ENCODE data around the gene ARHGEF4.

Gene ARHGEF4

DNA sequence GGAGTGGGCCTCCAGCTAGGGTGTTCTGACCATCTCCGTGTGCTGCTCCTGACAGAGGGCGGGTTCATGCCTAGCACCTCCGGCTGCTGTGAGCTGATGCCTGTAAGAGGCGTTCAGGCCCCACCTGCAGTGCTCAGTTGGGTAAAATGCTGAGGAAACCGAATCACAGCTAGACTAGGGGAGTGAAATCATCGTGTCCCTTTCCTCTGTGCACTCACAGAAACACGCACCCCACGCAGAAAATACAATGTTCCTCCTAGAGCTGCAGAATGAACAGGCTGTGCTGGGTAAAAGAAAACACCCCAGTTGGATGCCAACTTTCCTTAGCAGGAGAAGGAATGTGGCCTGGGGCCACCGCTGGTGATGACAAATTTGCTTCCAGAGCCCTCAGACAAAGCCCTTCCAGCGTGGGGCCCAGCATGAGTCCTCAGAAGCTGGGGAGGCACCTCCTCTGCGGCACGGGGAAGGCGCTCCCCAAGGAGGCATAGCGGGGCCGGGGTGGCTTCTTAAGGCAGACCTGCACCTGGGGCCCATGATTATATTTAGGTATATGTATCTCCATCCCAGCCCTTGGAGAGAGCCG is 16.3 kb upstream of the ARHGEF4 start:
- DNase-seq, result no peak

DNA sequence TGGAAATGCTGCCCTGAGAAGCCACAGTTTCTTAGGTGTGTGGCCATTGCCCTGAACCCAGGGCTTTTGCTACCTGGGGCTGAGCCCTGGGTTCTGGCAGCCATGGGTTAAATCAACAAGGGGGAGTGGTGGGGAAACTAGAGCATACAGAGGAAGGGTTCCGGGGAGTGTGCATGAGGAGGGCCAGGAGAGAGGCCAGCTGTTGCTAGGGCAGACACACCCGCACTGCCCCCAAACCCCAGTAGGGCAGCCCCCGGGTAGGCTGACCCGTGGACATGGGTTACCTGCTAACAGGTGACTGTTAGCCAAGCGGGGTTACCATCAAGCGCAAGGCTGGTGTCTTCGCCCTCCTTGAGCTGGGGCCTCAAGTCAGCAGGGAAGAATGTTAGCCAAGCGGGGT is 14.8 kb upstream of the ARHGEF4 start:
- DNase-seq, result no peak

DNA sequence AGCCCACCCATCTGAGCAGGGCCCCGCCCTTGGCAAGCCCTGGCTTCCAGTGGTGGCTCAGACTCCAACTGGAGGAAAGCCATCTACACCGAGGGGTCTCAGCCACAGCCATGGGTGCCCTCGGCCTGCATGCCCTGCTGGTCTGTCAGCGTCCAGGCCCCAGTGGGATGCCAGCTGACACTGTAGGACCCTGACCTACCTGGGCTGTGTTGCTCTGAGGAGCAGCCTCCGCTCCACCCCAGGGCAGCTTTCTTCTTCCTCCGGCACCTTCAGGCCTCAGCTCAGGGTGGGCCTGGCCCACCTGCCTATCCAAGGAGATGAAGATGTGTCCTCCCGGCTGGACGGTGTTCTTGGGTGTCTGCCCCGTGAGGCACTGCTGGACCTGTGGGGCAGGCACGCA is 13.9 kb upstream of the ARHGEF4 start:
- no peak for DNase-seq

DNA sequence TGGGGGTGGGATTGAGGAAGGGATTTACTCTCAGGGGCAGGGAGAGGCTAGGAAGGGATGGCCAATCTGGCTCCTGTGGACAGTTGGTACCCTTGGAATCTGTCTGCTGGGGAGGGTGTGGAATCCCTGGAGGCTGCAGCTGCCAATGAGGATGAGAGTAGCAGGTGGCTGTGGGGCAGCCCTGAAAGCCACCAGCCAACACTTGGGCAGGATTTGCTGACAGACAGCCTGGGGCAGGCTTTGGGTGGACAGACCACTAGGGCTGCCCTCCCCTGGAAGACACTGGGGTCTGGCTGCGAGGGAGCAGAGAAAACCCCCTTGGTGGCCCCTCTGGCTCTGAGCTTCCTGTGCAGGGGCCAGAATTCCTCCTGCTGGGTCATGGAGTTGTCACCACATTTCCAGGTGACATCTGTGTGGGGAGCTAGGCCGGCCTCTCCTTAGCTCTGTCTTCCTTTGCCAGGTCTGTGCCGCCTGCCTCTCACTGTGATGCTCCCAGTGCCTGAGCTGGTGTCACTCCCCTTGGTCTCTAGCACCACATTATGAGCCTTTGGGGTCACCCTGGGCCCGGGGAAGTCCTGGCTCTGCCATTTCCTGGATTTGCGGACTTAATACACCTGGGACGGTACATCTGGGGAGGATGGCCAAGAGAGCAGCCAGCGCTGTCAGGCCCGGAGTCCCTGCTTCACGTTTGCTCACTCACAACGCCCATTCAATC is 13.4 kb upstream of the ARHGEF4 start:
- no peak for DNase-seq

DNA sequence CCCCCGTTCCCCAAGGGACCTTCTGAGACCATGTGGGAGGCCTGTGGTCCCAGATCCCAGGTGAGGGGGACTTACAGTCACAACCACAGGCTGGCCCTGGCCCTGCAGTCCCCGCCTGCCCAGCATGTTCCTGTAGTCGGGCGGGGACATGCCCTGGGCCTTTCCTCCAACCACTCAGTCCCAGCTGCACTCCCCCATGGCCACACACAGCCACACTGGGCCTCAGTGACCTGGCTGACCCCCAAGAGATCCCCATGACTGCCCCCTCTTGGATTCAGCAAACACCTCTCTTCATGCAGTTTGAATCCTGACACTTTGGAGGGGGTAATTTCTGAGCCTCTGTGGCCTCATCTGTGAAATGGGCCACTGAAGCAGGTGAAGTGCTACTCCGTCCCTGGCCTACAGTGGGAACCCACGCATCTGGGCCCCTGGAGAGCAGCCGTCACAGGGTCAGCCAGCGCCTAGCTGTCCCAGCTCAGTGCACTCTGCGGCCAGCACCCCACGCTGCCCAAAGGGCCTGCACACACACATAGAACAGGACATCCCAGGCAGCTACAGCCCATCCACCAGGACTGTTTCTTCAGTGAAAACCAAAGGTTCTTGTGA is 12.7 kb upstream of the ARHGEF4 start:
- no peak for DNase-seq

DNA sequence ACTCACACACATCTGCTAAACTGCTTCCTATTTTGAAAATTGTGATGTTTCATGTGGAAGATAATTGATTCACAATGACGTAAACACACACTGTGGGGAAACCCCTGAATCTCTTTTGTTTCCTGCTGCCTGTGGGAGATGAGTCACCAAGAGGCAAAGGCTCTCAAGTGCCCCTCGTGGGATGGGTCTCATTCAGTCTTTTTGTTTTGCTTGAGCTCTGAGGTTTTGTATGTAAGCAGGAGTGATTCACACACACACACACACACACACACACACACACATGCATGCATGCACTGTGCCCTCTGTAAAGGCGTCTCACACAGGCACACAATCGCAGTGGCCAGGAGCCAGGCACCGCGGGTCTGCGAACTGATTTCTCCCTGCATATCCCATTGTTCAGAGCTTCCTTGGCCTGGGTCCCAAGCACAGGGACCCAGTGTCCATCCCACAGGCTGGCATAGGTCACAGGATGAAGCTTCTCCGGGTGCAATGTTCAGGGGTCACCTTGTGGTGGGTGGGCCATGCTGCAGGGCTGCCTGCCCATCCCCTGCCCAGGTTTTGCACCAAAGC is 12.1 kb upstream of the ARHGEF4 start:
- DNase-seq, result peak; percentile 67

DNA sequence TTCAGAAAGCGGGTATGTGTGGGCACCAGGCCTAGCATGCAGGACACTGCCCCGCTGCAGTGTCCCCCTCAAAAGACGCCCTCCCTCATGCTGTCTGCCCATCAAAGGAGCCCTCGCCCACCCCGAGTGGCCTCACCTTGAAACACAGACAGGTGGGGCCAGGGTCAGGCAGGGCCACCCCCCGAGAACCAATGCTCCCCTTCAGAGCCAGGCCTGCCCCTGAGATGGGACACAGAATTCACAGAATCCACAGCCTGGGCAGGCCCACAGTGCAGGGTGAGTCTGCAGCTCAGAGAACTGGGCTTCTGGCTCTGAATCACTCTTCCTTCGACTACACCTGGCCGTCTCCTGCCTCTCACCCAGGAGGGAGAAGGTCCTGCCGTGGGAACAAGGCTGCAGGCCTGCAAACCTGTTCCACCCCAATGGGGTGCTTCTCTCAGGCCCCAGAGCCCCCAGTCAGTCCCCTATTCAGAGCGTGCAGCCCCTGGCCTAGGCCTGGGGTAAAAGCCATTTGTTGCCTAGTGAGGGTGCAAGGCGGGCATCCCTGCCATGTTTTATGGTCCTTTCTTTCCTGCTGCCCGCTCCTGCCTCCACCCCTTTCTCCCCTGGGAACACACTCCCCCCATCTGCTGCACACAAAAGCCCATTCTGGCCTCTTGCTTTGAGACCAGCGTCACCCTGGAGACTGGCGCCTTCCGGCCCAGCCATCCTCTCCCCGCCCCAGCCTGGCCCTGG is 11.3 kb upstream of the ARHGEF4 start:
- DNase-seq, result no peak

DNA sequence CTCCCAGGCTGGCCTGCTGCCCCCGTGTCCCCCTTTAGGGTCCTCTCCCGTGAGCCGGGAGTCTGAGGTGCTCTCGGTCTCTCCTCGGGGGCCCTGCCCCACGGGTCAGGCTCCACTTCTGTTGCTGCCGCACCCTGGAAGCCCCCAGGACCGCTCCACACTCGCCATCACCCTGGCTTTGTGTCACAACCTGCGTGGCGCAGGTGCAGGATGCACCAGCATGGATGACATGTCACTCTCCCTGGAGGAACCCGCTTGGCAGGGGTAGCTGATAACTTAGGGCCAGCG is 10.8 kb upstream of the ARHGEF4 start:
- no peak for DNase-seq

DNA sequence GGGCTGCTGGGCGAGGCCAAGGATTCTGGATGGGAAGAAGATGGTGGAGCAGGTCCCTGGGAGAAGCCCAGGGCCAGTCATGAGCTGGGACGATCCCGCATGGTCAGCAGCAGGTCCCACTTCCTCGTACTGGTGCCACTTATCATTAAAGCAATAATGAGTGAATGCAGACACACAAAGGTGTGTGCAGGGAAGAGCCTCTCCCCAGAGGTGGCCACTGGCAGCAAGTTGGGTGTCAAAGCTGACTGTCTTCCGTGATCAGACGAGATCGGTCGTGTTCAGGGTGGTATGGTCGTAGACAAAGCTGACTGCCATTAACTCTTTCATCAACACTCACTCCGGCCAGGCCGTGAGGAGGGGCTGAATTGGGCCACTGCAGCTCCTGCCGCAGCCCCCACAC is 10.3 kb upstream of the ARHGEF4 start:
- DNase-seq, result no peak

DNA sequence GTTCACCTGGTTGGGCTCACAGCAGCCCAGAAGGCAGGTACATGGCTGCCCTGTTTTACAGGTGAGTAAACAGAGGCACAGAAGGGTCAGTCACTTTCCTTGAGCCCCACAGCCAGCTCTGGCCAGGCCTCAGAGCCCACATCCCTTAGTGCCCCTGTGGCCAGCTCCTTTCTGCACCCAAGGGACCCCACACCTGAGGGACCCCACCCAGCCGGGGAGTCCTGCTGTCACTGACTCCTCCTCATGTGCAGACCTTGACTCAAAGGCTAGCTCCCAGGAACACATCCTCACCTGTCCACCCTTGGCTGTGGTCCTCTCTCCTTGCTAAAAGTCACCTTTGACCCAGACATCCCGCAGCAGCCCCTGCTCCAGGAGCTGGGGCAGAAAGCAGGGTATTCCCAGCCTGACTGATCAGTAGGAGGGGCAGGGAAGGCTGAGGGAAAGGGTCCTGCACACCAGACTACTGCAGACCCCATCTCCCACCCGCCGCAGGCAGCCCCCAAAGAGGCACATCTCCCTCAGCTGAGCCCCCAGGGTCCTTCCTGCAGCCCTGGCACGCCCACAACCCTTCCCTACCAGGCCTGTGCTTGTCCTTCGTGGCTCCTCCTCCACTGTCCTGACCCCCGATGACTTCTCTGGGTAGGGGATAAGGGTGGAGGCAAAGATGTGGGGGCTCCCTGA is 9.8 kb upstream of the ARHGEF4 start:
- no peak for DNase-seq

DNA sequence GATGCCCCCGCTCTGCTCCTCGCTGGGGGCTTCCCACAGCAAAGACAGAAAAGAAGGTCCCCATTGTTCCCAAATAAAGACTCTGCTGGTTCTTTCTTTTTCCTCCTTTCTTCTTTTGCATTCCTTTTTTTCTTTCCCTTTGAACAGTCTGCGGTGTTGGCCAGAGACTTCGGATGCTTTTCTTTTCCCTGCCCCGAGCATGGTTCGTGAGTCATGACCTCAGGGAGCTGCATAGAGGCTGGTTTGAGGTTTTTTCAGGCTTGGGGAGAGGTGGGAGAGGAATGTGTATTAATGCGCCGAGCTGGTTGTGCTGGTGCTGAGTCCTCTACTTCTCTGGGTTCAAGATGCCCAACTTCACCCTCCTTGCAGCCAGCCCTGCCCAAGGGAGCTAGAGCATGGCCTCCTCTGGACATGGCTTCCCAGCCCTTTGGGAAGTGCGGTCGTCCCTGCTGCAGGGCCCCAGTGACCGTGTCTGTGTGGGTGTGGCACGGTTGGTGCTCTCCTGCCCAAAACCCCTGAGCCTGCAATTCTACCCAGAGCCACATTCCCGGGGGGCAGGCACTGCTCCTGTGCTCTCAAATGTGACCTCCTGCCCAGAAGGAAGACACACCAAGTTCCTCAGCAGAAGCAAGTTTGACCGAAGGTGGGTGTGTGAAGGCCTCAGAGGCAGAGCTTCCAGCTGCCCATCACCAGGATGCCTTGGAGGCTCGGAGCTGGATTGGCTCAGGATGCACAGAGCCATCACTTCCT is 9.0 kb upstream of the ARHGEF4 start:
- no peak for DNase-seq

DNA sequence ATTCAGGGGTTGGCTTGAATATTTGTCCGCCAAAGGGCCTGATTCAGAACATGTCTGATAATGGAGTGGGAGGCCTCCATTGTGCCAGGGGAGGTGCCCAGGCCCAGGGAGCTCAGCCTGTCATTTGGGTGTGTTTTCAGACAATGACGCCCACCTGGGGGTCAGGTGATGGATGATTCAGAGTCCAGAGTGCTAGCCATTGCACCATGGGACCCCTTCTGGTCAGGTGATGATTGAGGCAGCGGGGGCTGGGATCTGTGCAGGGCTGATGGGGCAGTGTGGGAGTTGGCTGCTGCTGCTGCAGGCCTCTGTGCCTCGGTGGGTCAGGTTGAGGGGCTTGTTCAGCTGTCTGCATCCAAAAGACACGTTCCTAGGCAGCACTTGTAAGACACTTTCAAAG is 8.3 kb upstream of the ARHGEF4 start:
- no peak for DNase-seq

DNA sequence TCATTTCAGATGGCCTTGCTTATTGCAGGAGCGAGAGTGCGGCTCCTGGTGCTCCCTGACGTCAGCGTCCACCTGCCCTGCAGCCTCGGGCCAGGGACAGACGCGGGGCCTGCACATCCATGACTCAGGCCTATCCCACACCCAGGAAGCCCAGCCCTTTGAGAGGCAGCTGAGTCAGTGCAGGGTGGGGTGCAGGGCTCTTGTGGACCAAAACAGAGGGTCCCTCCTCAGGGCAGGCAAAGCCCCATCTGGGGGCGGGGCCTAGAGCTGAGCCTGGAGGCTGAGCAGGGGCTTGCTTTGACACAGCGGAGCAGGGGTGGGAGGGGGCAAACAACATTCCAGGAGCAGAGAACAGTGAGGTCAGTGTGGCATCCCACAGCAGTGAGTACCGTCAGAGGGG is 7.7 kb upstream of the ARHGEF4 start:
- no peak for DNase-seq

DNA sequence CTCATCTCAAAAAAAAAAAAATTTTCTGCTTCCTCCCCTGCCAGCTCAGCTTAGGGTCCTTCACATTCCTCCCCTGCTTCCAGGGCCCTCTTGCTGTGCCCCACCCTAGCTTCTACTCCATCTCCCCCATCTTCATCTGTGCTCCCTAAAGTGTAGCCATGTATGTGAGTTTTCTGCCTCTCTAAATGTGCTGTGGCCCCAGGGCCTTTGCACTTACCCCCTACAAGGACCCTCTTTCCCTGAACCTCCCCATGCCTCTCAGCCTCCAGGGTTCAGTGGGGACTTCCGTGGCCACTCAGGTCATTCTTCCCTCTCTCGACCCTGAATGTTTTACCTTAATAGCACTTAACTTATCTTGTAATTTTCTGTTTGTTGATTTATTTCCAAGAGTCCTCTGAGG is 6.2 kb upstream of the ARHGEF4 start:
- DNase-seq, result no peak

DNA sequence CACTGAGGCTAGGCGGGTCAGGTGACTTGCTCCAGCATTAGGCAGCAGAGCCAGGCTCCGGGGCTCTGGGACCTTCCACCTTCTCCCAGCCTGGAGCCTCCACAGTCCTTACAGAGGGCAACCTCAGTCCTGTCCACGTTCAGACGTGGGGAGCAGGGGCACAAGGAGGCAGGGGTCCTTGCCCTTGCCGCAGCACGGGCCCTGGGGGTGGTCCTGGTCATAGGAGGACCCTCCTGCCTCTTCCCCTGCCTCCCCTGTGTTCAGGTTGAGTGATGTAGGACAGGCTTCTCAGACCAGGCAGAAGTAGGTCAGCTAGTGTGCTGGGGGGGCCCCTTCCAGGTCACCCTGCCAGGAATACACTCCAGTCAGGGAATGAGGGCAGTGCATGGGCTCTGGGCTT is 5.4 kb upstream of the ARHGEF4 start:
- DNase-seq, result no peak

DNA sequence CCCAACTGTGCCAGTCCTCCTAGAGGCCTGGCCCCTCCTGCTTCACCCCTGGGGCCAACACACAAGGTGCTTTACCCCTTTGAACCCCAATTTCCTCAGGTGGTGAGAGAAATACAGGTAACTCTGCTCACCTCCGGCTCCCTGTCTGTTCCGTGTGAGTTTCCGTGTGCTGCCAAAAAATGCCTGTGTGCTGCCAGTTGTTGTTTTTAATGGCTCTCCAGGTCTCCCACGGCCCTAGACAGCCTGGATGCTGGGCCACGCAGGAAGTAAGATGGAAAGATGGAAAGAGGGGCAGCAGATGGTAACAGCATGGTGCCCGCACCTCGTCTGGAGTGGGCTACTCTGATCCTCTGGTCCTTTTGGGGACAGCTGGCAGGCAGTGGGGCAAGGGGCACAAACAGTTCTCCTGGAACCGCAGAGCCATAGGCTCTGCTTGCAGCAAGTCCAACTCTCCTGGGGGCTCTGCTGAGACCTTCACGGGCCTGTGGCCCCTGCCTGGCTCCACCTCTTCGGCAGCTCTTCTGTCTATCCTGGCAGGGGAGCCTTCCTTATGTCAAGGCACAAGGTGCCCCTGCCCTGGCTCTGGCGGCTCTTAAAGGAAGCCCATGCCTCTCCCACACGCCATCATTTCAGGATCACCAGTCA is 4.3 kb upstream of the ARHGEF4 start:
- no peak for DNase-seq

DNA sequence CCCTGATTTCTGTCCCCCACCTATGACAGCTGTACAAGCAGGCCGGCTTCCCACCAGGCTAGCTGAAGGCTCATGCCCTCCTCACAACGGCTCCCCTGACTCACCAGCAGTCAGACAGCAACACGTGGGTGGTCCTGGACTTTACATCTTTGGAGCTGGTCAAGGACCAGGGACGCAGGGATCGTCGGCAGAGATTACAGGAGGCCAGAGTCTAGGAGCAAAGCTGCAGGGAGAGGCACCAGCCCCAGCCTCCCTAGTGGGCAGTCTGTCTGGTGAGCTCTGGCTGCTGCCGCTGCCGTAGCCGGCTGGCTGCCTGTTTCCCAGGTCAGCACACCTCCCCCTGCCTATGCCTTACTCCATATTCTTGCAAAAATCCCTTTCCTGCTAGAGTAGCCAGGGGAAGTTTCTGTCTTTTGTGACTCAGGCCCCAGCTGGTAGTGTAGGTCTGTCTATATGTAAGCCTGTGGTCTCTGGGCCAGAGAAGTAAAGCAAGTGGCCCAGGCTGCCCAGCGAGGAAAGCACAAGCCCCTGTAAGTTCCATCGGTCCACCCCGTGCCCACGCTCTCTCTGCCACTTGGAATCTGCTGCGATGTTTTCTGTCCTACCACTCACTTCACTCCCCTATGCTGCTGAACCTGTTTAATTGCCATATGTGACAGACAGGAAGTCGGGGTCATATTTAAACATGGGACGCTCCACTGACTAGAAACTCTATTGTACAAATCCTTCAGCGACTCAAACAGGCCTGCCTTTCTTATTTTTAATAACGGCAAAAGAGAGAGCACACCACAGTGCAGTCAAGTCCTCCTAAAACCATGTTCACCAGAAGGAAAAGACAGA is 2.4 kb upstream of the ARHGEF4 start:
- no peak for DNase-seq

DNA sequence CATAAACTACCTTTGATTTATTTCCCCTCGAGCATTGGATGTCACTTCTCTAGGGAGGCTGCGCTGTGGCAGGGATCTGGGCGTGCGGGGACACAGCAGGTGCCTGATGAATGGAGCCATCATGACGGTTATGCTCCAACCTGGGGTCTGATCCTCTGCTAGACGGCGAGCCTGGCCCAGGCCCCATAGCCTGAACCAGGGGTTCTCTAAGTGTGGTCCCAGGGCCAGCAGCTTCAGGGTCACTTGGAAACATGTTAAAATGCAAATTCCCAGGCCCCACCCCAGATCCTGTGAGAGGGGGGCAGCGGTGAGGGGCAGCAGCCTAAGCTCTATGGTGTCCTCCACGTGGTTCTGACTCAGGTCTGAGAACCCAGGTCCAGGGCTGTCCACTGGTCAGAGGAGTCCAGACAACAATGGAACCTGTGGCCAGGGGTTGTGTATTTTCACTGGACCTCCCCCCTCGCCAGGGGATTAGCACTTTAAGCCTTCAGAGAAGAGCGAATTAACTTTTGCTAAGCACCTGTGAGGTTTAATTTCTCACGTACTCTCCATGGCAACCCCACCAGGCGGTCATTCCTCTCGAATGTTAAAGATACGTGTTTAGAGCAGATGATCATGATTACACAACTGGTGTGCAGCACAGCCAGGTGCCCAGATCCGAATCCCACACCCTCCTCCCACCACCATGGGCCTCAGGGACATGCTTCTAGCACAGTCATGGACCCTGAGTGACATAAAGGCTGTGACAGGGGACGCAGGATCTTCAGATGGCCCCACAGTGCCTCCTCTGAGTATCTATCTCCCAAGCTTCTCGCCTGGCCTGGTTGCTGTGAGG is 1.6 kb upstream of the ARHGEF4 start:
- no peak for DNase-seq

DNA sequence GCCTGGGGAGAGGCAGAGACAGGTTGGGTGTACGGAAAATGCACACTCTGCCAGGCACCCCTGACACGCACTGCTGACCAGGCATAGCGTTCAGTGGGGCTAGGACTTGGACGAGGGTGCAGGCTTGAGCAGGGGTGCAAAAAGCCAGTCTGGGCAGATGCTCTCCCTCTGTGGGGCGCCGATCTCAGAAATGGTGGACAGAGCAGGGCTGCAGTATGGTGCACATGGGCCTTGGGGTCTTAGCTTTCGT is 1.0 kb upstream of the ARHGEF4 start:
- no peak for DNase-seq

DNA sequence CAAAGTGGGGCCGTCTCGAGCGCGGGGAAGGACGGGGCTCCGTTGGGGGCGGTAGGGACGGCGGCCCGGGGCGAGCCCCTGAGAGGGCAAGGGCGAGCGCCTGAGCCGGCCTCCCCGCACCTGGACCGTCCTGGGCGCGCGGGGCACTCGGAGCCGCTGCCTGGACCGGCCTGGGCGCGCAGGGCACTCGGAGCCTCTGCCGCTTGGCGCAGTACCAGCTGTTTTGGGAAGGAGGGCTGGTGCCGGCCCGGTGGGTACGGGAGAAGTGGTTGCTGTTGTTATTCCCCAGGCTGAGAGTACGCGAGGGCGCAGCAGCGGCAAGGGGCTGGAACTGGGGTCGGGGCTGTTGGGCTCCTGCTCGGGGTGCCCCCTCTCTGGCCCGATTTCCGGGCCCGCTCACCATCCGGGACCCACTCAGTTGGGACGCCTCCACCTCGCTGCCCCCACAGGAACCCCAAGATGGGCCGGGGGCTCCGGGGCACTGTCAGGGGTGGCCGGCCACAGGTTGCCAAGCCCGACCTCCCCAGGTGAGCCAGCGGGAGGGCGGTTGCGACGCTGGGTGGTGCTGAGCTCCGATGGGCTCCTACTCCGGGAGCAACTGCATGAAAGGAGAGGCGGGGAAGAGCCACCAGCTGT is 579 bp downstream of the ARHGEF4 start:
- DNase-seq, result no peak
